Spleen (tissue), 7 donors: ENCODE results near the gene VPS4A.

Source experiments
- POLR2A ChIP-seq, 3 donors: fragments of 450-650 bp; IDR thresholded peaks; one replicate each; pipeline ENCODE4 v1.5.1; 2017; ENCODE audit warnings: antibody characterized with exemption in 3 of 3, mild to moderate bottlenecking in 1 of 3
- TF ChIP-seq, protein P1 (sequence below), 11 experiments: fragments of 200-600 bp in 7 of 11; fragments of 450-650 bp in 4 of 11; sonication (generic) in 4 of 11; IDR thresholded peaks in 8 of 11; conservative IDR thresholded peaks in 3 of 11; 1 replicate in 7 of 11; 2 replicates in 4 of 11; pipeline versions ENCODE4 v1.4.0 to v1.8.0; 2016 to 2021; ENCODE audit warnings: antibody characterized with exemption in 11 of 11, inconsistent platforms in 4 of 11, mild to moderate bottlenecking in 1 of 11
- donor health status: DM: no; HTN: no; CAD: no; lungs with moderate emphysema.
- donor health status: DM: no; HTN: no; CAD: no.
- donor health status: DM: no; HTN: no; CAD: no.

DNA sequence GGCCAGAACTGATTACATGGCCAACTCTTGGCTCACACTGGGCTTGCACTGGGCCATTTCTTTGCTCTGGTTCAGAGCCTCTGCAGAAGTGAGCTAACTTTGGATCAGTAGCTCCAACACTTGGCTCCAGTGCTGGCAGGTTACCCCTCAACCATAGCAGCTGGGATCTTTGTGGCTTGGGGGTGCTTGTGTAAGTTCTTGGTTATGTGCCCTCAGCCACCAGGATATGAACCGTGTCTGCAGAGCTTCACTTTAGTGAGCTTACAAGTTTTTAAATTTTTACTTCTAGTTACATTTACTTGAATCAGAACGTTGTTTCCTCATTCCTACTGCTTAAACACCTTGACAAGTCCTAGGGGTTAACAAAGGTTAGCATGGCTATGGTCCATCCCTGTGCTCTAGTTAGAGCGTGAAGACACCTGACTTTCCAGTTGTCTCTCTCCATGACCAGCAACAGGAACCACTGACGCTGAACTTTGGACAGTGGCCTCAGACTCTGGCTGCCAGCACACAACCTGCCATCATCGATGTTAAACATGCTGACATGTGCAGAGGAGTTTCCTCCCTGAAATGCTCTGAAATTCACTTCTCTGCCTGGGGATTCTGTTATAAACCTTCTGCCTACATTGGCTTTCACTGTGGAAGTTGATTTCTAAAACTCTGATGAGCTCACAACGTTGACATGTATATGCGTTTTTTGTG, 15.2 kb downstream of the VPS4A start:
- TF ChIP-seq POLR2A (IDR thresholded peaks at IDR 0.05), result no peak
- TF ChIP-seq, protein P1, sequence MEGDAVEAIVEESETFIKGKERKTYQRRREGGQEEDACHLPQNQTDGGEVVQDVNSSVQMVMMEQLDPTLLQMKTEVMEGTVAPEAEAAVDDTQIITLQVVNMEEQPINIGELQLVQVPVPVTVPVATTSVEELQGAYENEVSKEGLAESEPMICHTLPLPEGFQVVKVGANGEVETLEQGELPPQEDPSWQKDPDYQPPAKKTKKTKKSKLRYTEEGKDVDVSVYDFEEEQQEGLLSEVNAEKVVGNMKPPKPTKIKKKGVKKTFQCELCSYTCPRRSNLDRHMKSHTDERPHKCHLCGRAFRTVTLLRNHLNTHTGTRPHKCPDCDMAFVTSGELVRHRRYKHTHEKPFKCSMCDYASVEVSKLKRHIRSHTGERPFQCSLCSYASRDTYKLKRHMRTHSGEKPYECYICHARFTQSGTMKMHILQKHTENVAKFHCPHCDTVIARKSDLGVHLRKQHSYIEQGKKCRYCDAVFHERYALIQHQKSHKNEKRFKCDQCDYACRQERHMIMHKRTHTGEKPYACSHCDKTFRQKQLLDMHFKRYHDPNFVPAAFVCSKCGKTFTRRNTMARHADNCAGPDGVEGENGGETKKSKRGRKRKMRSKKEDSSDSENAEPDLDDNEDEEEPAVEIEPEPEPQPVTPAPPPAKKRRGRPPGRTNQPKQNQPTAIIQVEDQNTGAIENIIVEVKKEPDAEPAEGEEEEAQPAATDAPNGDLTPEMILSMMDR (IDR thresholded peaks at IDR 0.05 in 8 of 11, conservative IDR thresholded peaks at IDR 0.05 in 3 of 11), result no peak
